Osteoblast (primary cell): ENCODE measurements around the gene RASSF4. TPM values are rescaled to one million over a fixed set of nuclear protein-coding genes. Genes with fewer than 3 reads are reported as not detected.
"Not testable (repeated sequence)": the region's sequence is repeated elsewhere in the genome, so short reads cannot be mapped to it uniquely, and the experiment has no call there.

ENCODE experiments used
- DNase-seq: peaks from one replicate; pipeline ENCODE4 v3.0.0; 2011; ENCODE audit warnings: low spot score, mixed read lengths; ENCODE audit not compliant: insufficient read length; ENCODE audit errors: missing footprints
- H2AFZ ChIP-seq: 2 replicates; pipeline ENCODE4 v1.6.0; 2011; ENCODE audit warnings: mild to moderate bottlenecking, low read length
- H3K27ac ChIP-seq: 2 replicates; pipeline ENCODE4 v1.5.1; 2011; ENCODE audit warnings: mild to moderate bottlenecking, low read depth, low read length, moderate library complexity
- H3K27me3 ChIP-seq: 2 replicates; pipeline ENCODE4 v1.6.0; 2012; ENCODE audit warnings: mild to moderate bottlenecking, control low read depth, inconsistent platforms, low read length, moderate library complexity; ENCODE audit not compliant: insufficient read depth
- H3K36me3 ChIP-seq: 2 replicates; pipeline ENCODE4 v1.5.1; 2011; ENCODE audit warnings: mild to moderate bottlenecking, low read length, control low read depth, moderate library complexity; ENCODE audit not compliant: insufficient read depth
- H3K4me1 ChIP-seq: 2 replicates; pipeline ENCODE4 v1.5.1; 2011; ENCODE audit warnings: mild to moderate bottlenecking, low read length, control low read depth, moderate library complexity; ENCODE audit not compliant: insufficient read depth
- H3K4me2 ChIP-seq: 2 replicates; pipeline ENCODE4 v1.6.0; 2011; ENCODE audit warnings: mild to moderate bottlenecking, low read length; ENCODE audit not compliant: insufficient read depth
- H3K4me3 ChIP-seq: fragments of 200-600 bp; sonication (generic); 3 replicates; pipeline ENCODE4 v1.5.1; 2012; ENCODE audit warnings: mild to moderate bottlenecking, low read length, inconsistent platforms; ENCODE audit not compliant: insufficient read depth
- H3K79me2 ChIP-seq: 2 replicates; pipeline ENCODE4 v1.6.0; 2012; ENCODE audit warnings: mild to moderate bottlenecking, low read length, control low read depth, inconsistent platforms; ENCODE audit not compliant: insufficient read depth
- H3K9me3 ChIP-seq: 2 replicates; pipeline ENCODE4 v1.5.1; 2011; ENCODE audit warnings: low read depth, low read length, control low read depth
- H4K20me1 ChIP-seq: 2 replicates; pipeline ENCODE4 v1.6.0; 2012; ENCODE audit warnings: mild to moderate bottlenecking, low read length, control low read depth; ENCODE audit not compliant: insufficient read depth
- total RNA-seq: library from RNA; depleted of rRNA; stranded (reverse); fragments of >200 nt; gene quantifications from 2 replicates; pipeline ENCODE4 v1.2.3, GENCODE V29; 2012
- TF ChIP-seq, protein P1 (sequence below): IDR thresholded peaks from 2 replicates; pipeline ENCODE4 v1.5.1; 2011; ENCODE audit warnings: mild to moderate bottlenecking, low read depth, low read length, moderate library complexity; ENCODE audit errors: extremely low read depth

Gene RASSF4
- total RNA-seq, 1 donor, result 4.0 TPM

DNA sequence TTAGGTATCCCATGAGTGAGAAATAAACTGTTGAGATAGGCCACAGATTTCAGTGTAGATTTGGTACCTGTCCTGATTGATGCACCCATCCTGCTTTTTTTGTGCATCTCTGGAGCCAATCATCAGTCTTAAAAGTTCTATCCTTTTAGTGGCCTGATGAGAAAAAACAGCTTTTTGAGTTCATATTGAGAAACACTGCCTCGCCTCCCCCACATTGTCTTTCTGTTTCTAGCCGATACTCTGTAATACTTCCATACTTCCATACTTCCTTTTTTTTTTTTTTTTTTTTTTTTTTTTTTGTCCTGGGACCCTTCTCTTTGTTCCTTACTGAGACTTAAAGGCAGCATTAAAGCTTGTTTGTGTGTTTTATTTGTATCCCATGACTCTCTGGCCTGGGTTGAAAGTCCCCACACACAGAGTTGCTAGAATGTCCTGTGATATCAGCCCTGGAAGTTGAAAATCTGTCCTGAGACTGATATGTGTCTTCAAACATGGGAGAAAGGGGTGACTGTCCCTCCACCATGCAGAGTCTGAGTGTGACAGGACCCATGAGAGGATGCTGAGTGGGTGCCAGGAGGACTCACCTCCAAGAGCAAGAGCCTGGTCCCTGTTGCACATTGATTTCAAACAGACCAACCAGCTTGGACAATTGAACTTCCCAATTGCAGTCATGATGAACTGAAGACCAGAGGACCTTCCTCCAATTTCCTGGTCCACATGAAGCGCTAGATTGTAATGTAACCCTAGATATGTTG lies 46.9 kb downstream of the RASSF4 start:
- no peak for DNase-seq
- Histone ChIP-seq H3K4me2 (no peak overlapping the region), H4K20me1 (no peaks in the 10 kb centered on the region), H3K27ac (no peak overlapping the region), H3K27me3 (no peaks in the 10 kb centered on the region), H3K79me2 (peaks cover 14% of the 10 kb centered on the region), H3K36me3 (peaks cover 8% of the 10 kb centered on the region), H3K4me1 (peaks cover 3% of the 10 kb centered on the region), H2AFZ (no peak overlapping the region), H3K9me3 (no peaks in the 10 kb centered on the region), H3K4me3 (no peak overlapping the region)
- TF ChIP-seq, protein P1, sequence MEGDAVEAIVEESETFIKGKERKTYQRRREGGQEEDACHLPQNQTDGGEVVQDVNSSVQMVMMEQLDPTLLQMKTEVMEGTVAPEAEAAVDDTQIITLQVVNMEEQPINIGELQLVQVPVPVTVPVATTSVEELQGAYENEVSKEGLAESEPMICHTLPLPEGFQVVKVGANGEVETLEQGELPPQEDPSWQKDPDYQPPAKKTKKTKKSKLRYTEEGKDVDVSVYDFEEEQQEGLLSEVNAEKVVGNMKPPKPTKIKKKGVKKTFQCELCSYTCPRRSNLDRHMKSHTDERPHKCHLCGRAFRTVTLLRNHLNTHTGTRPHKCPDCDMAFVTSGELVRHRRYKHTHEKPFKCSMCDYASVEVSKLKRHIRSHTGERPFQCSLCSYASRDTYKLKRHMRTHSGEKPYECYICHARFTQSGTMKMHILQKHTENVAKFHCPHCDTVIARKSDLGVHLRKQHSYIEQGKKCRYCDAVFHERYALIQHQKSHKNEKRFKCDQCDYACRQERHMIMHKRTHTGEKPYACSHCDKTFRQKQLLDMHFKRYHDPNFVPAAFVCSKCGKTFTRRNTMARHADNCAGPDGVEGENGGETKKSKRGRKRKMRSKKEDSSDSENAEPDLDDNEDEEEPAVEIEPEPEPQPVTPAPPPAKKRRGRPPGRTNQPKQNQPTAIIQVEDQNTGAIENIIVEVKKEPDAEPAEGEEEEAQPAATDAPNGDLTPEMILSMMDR, result no peak

DNA sequence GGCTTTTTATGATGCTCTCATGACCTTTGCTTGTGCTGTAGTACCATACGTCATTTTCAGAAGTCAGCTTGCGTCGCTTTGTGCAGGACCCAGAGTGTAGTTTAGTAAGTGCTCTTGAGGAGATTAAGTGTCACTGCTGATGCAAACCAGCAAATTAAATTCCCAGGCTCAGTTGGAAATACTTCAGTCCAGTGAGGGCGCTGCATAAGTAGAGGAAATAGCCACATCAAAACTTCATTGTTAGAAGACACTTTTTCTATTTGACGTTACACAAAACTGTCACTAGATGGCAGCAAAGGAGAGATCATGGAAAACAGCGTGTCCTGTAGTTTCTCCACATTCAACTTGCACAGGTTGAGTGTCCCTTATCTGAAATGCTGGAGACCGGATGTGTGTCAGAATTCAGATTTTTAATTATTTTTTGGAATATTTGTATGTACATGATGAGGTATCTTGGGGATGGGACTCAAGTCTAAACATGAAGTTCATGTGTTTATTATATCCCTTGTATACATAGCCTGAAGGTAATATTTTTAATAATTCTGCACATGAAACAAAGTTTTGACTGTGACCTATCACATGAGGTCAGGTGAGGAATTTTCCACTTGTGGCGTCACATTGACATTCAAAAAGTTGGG lies 49.0 kb downstream of the RASSF4 start:
- Histone ChIP-seq H3K27me3 (no peaks in the 10 kb centered on the region), H3K4me3 (no peak overlapping the region), H2AFZ (no peak overlapping the region), H4K20me1 (no peaks in the 10 kb centered on the region), H3K27ac (no peak overlapping the region), H3K79me2 (peaks cover 2% of the 10 kb centered on the region), H3K4me2 (peak overlapping the region; percentile 15), H3K36me3 (peaks cover 3% of the 10 kb centered on the region), H3K9me3 (no peaks in the 10 kb centered on the region), H3K4me1 (peaks cover 3% of the 10 kb centered on the region)
- peak; percentile 90 for DNase-seq
- TF ChIP-seq, protein P1, result peak; percentile 85

DNA sequence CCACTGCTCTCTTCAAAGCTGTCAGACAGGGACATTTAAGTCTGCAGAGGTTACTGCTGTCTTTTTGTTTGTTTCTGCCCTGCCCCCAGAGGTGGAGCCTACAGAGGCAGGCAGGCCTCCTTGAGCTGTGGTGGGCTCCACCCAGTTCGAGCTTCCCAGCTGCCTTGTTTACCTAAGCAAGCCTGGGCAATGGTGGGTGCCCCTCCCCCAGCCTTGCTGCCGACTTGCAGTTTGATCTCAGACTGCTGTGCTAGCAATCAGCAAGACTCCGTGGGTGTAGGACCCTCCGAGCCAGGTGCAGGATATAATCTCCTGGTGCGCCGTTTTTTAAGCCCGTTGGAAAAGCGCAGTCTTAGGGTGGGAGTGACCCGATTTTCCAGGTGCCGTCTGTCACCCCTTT lies 55.0 kb downstream of the RASSF4 start:
- not testable (repeated sequence) for H3K4me2 ChIP-seq, H3K4me3 ChIP-seq, H3K27me3 ChIP-seq, H2AFZ ChIP-seq, H3K36me3 ChIP-seq, H3K79me2 ChIP-seq, H3K9me3 ChIP-seq, H3K27ac ChIP-seq, H4K20me1 ChIP-seq, DNase-seq, H3K4me1 ChIP-seq

DNA sequence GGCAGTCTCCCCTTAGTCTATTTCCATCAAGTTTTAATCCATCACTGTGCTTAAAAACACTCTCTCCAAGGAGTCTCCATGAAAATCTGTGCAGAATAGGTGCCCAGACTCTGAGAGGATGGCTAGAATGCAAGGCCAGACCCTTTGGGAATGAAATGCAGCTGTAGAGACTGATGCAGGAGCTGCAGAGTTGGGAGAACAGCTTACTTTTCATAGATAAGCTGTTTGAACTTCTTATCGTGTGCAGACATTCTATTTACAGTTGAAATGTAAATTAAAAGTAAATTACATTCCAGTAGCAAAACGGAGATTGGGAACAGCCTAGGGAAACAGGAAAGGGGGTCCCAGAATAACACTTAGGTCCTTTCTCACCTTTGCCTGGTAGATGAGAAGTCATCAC lies 56.0 kb downstream of the RASSF4 start:
- no peak overlapping the region for H3K4me2 ChIP-seq
- no peaks in the 10 kb centered on the region for H3K79me2 ChIP-seq
- no peak overlapping the region for H2AFZ ChIP-seq
- TF ChIP-seq, protein P1, result no peak
- no peaks in the 10 kb centered on the region for H3K4me1 ChIP-seq
- no peaks in the 10 kb centered on the region for H4K20me1 ChIP-seq
- no peak for DNase-seq
- peaks cover 7% of the 10 kb centered on the region for H3K27me3 ChIP-seq
- H3K4me3 ChIP-seq, result no peak overlapping the region
- no peaks in the 10 kb centered on the region for H3K36me3 ChIP-seq
- no peaks in the 10 kb centered on the region for H3K9me3 ChIP-seq
- no peak overlapping the region for H3K27ac ChIP-seq
